Stimulated activated CD4-positive, alpha-beta T cell treated with anti-CD3 and anti-CD28 coated beads, TNF-alpha, amount 100 ng/mL, for 48 hours (primary cell): ENCODE measurements around the gene FUT6.
A peak's percentile ranks its signal among the peaks of the same experiment; 100 is the strongest.

Source experiments
- DNase-seq, 3 donors: peaks; one replicate each; pipeline ENCODE4 v3.0.0-alpha.2; 2020; ENCODE audit warnings: low read depth in 3 of 3

FUT6 gene

GRCh38 chr19:5827891-5828660 lies 11.4 kb downstream of the FUT6 start:
- peak; percentile 92 to 98 (median 92) for DNase-seq

GRCh38 chr19:5827342-5827890 lies 12.1 kb downstream of the FUT6 start:
- DNase-seq = no peak

GRCh38 chr19:5826531-5827341 lies 12.8 kb downstream of the FUT6 start:
- DNase-seq = no peak

GRCh38 chr19:5825178-5825577 lies 14.3 kb downstream of the FUT6 start:
- DNase-seq = no peak

- no peak for DNase-seq
Observed at GRCh38 chr19:5824751-5825150, 14.8 kb downstream of the FUT6 start.

GRCh38 chr19:5823579-5824281 lies 15.8 kb downstream of the FUT6 start:
- DNase-seq = no peak

- no peak for DNase-seq
Observed at GRCh38 chr19:5822181-5822844, 17.2 kb downstream of the FUT6 start.

- no peak for DNase-seq
Observed at GRCh38 chr19:5821521-5822180, 17.9 kb downstream of the FUT6 start.

- no peak for DNase-seq
Observed at GRCh38 chr19:5820785-5821184, 18.7 kb downstream of the FUT6 start.

- no peak for DNase-seq
Observed at GRCh38 chr19:5818594-5818993, 20.9 kb downstream of the FUT6 start.

GRCh38 chr19:5817218-5817617 lies 22.3 kb downstream of the FUT6 start:
- DNase-seq = no peak

- no peak for DNase-seq
Observed at GRCh38 chr19:5814852-5815246, 24.7 kb downstream of the FUT6 start.

GRCh38 chr19:5814123-5814851 lies 25.2 kb downstream of the FUT6 start:
- no peak for DNase-seq

GRCh38 chr19:5811117-5811516 lies 28.4 kb downstream of the FUT6 start:
- DNase-seq = no peak

- no peak for DNase-seq
Observed at GRCh38 chr19:5809469-5809868, 30.0 kb downstream of the FUT6 start.

- DNase-seq = no peak
Observed at GRCh38 chr19:5809053-5809452, 30.4 kb downstream of the FUT6 start.

- DNase-seq = no peak
Observed at GRCh38 chr19:5808120-5808816, 31.2 kb downstream of the FUT6 start.

GRCh38 chr19:5806905-5807304 lies 32.6 kb downstream of the FUT6 start:
- no peak for DNase-seq

GRCh38 chr19:5806133-5806489 lies 33.4 kb downstream of the FUT6 start:
- DNase-seq = no peak
